Hematopoietic multipotent progenitor cell (in vitro differentiated cells): Measurements from ENCODE around the gene MFSD2B. TPM values are rescaled to one million over a fixed set of nuclear protein-coding genes. Genes with fewer than 3 reads are reported as not detected.
"Not testable (repeated sequence)": the region's sequence is repeated elsewhere in the genome, so short reads cannot be mapped to it uniquely, and the experiment has no call there.

Experiments used
- DNase-seq, 3 donors: peaks; one replicate each; pipeline ENCODE4 v3.0.0-alpha.2; 2011 to 2015; ENCODE audit warnings: low read depth in 2 of 3, low spot score in 2 of 3
- total RNA-seq: library from RNA; depleted of rRNA; stranded (reverse); fragments of >200 nt; gene quantifications from one replicate; pipeline ENCODE4 v1.2.3, GENCODE V29; 2012

Gene MFSD2B, protein sequence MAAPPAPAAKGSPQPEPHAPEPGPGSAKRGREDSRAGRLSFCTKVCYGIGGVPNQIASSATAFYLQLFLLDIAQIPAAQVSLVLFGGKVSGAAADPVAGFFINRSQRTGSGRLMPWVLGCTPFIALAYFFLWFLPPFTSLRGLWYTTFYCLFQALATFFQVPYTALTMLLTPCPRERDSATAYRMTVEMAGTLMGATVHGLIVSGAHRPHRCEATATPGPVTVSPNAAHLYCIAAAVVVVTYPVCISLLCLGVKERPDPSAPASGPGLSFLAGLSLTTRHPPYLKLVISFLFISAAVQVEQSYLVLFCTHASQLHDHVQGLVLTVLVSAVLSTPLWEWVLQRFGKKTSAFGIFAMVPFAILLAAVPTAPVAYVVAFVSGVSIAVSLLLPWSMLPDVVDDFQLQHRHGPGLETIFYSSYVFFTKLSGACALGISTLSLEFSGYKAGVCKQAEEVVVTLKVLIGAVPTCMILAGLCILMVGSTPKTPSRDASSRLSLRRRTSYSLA
- total RNA-seq: 4.8 TPM

DNA sequence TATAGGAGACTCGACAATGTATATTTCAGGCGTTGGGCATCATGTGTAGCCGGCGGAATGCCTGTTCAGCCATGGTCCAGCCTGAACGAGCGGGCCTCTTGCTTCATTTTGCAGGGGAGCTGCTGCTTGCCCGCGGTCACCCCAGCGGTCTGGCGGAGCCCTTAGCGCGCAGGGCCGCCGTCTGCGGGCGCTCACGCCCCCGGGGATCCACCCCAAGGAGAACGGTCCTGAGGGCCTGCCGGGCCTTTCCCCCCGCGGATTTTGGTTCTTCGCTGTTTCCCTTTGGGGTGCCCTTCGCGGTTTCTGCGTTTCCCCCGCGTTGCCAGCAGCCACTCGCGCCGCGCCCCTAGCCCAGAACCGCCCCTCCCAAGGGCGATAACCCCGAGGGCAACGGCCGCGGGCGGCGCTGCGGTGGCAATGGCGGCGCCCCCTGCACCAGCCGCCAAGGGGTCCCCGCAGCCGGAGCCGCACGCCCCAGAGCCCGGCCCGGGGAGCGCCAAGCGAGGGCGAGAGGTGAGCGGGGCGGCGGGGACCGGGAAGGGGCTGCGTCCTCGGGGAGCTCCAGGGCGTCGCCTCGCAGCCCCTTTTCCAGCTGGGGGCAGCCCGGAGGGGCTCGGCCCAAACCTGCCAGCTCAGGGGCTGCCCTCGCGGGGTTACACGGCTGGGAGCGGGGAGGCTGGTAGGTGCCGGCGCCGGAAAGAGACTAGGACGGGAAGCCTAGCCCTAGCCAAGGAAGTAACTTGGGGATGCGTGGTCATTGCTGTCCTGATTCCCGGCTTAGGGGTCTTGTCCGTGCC lies at the start of gene MFSD2B:
Gene MFSD2B (plus strand): TSS at position 406 of the 797 bp plus-strand sequence. CDS start 12 bp downstream, at position 418.
- peak in 2 of 3 donors; percentile 29 to 42 for DNase-seq

DNA sequence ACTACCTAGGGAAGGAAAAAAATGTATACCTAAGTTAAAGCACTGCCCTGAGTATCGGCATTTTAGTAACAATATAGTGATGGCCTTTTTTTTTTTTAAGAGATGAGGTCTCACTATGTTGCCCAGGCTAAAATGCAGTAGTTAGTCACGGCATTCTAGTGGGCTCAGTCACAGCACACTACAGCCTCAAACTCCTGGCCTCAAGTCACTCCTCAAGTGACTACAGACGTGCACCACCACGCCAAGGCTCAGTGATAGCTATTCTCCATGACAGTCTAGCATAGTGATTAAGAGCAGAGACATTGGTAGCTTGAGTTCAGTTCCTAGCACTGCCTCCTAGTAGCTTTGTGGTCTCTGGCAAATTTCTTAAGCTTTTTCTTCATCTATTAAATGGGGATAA lies 42.0 kb upstream of the MFSD2B start:
- no peak for DNase-seq

DNA sequence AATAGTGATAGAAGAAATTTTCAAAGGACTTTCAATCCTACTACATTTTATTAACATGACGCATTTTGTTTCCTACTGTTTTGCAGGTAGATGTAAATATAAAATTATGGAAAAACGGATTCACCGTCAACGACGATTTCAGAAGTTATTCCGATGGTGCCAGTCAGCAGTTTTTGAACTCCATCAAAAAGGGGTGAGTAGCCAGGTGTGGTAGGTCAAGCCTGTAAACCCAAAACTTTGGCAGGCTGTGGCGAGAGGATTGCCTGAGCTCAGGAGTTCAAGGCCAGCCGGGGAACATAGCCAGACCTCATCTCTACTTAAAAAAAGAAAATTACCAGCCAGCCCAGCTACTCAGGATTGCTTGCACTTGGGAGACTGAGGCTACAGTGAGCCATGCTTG lies 33.0 kb upstream of the MFSD2B start:
- no peak for DNase-seq

DNA sequence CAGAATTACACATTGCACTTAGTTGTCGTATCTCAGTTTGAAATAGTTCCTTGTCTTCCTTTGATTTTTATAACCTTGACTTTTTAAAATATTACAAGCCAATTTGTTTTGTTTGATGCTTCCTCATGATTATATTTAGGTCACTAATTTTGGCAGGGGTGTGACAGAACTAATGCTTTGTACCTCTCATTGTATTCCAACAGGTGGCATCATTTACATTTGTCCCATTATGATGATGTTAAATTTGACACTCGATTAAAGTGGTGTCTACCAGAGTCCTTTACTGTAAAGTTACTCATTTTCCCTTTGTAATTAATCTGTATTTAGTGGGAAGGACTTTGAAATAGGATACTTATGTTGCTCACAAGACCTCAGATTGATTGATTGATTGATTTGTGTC lies 21.5 kb upstream of the MFSD2B start:
- DNase-seq: peak in 2 of 3 donors; percentile 34 to 70

DNA sequence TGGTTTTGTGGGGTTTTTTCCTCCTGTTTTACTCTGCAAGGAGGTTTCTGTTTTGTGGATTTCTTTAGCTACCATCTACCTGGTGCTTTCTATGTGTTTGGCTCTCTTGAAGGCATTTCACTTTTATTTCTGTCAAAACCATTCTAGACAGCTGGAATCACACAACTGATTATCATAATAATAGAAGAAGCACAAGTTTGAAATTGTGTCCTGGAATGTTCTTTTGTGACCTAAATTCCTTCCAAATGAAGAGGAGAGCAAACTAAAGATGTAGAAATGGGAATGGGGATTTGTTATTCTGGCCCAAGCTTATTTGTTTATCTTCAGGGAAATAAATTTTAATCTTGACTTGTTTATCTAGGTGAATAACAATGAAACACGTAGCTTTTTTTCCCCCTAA lies 17.0 kb upstream of the MFSD2B start:
- DNase-seq: no peak

DNA sequence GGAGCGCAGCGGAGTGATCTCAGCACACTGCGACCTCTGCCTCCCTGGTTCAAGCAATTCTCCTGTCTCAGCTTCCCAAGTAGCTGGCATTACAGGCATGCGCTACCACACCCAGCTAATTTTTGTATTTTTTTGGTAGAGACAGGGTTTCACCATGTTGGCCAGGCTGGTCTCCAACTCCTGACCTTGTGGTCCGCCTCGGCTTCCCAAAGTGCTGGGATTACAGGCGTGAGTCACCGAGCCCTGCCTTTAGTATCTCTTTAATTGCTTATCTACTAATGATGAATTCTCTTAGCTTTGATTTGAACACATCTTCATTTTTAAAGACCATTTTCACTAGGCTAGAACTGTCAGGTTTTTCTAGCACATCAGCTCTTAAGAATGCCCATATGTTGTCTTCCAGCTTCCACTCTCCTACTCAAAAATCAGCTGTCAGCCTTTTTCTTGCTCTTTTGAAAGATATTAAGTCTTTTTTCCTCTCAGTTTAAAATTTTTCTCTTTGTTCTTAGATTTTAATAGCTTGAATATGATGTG lies 16.1 kb upstream of the MFSD2B start:
- no peak for DNase-seq

DNA sequence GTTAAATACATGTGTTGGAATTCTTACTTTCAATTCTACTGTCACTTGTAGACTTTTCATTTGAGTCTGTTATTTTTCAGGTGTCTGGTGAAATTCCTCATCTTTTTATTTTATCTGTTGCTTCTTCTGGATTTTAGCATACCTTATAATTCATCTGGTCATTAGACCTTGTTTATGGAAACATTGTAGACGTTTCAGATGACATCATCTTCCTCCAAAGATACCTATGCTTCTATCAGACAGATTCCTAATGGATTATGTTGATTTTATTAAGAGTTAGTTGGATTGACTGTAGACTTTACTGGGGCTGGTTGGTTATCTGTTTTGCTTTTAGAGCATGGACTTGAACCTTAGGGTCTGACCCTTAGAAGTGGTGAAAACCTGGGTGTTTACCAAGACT lies 15.3 kb upstream of the MFSD2B start:
- DNase-seq: no peak

DNA sequence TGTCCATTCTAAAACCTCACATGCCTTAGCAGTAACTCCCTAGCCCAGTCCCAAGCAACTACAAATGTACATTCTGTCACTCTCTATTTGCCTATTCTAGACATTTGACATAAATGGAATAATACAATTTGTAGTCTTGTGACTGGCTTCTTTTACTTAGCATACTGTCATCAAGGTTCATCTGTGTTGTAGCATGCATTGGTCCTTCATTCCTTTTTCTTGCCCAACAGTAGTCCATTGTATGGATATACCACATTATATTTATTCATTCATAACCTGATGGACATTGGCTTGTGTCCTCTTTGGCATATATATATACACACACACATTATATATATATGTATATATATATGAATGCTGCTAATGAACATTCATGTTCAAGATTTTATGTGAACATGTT lies 2.2 kb upstream of the MFSD2B start:
- DNase-seq: no peak

DNA sequence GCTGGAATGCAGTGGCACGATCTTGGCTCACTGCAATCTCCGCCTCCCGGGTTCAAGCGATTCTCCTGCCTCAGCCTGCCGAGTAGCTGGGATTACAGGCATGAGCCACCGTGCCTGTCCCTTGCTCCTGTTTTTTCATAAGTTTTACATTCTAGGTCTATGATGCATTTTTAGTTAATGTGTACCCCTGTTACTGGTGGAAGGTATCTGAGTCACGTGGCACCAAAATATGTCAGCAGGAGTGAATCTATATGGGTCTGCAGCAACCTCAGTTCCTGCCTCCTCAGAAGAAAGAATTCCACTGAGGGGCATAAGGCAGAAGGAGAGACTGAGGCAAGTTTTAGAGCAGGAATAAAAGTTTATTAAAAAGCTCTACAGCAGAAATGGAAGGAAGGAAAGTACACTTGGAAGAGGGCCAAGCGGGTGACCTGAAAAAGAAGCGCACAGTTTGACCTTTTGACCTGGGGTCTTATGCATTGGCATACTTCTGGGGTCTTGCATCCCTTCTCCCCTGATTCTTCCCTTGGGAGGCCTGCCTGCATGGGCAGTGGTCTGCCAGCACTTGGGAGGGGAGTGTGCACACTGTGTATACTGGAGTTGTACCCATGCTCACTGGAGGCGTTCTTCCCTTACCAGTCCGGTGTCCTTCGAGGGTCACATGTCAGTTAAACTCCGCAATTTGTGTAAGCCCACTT lies 1.1 kb upstream of the MFSD2B start:
- no peak for DNase-seq

DNA sequence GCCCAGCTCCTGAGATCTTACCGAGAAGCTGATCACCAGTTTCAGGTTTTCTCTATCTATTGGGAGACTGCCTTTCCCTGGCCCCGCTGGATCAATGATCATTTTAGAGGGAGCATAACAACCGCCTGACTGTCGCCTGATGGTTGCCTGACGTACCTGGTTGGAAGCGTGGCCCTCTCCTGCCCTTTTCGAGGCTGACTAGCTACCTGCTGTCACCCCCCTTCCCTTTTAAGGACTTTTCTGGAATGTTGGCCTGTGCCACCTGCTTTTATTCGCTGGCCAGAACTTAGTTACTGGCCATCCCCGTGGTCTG lies 562 bp upstream of the MFSD2B start:
- DNase-seq: no peak

DNA sequence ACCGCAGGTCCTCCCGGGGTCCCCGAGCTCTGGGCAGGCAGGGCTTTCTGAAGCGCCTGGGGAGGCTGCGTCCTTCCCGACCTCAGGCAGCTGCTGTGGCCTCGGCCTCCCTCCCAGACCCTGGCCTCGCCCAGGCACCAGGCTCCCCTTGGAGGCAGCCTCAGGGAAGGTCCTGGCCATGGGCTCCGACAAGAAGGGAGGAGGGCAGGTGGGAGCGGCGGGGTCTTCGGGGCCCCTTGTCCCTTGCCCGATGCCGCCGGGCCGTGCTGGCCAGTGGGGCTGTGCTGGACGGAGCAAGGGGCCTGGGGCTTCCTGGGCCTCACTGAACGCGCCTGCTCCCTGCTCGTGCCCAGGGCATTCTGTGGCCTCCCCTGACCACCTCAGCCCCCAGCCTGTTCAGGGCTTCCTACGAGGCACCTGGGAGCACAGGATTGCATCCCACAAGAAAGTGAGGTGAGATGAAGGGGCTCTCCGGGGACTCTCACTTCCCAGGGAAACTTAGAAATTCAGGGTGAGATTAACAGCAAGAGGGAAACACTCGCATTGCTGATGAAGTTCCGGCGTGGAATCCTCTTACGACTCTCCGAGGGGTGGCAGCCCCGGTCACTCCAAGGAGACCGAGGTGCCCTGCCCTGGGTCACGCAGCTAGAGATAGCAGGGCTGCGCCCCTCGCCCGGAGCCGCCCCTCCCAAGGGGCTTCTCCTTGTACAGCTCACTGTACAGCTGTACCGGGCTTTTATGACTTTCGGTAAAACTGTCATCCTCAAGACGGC lies 778 bp downstream of the MFSD2B start:
- DNase-seq: no peak

DNA sequence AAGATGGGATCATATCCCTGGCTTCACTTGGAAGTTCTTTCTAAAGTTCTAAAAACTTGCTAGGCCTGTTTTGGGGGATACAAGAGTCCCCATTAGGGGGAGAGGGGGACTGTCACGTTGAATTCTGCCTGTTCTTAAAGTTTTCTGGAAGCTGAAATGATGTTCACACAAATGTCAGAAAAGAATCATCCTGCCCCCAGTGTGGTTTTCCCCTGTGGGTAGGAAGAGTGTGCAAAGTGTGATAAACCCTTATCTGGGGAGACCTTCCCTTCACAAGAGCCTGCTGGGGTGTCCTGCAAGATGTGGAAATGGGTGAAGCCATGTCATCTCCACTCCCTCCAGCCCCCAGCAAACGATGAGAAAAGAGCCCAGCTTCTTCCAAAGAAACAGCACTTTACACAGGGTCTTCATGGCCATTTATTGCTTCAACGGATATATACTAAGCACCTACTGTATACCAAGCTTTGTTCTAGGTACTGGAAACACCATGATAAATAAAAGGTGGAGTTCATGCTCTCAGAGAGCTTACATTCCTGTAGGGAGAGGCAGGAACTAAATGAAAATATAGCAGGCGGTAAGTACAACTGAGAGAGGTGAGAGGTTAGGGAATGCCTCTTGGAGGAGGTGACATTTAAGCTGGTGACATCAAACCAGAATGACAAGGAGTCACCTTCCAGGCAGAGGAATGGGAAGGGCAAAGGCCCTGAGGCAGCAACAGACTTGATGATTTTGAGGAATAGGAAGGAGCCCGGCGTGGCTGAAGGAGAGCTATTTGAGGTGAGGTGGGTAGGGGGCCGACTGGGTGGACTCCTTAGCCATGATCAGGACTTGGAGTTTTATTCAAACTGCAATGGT lies 1.6 kb downstream of the MFSD2B start:
- DNase-seq: peak in 2 of 3 donors; percentile 91 to 97

DNA sequence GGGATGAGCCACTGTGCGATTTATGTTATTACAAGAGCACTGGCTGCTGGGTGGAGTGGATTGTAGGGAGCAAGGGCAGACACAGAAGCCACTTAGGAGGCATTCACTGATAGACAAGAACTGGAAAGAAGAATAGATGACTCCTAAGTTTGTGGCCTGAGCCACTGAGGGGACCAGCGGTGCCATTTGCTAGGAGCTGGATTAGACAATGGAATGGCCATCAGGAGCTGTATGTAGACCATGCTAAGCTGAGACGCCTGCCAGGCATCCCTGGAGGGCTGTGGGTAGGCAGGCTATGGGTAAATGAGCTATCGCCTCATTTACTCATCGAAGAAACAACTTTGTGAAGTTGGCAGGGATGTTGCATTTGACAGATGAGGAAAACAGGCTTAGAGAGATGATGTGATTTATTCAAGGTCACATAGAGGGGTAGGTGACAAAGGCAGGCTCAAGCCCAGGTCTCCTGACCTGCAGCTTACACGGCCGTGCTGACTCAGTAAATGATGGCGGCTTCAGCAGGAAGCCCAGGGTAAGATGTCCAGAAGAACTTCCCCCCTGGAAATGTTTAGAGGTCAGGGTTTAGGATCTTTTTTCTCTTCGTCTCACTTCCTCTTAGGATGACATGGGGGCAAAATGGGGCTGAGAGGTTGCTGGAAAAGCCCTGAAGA lies 2.8 kb downstream of the MFSD2B start:
- no peak for DNase-seq

DNA sequence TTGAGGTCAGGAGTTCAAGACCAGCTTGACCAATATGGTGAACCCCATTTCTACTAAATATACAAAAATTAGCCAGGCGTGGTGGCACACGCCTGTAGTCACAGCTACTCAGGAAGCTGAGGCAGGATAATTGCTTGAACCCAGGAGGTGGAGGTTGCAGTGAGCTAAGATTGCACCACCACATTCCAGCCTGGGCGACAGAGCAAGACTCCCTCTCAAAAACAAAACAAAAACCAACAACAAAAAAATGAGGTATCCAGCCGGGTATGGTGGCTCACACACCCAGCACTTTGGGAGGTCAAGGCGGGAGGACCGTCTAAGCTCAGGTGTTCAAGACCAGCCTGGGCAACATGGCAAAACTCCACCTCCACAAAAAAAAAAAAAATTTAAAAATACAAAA lies 5.0 kb downstream of the MFSD2B start:
- DNase-seq: not testable (repeated sequence)

DNA sequence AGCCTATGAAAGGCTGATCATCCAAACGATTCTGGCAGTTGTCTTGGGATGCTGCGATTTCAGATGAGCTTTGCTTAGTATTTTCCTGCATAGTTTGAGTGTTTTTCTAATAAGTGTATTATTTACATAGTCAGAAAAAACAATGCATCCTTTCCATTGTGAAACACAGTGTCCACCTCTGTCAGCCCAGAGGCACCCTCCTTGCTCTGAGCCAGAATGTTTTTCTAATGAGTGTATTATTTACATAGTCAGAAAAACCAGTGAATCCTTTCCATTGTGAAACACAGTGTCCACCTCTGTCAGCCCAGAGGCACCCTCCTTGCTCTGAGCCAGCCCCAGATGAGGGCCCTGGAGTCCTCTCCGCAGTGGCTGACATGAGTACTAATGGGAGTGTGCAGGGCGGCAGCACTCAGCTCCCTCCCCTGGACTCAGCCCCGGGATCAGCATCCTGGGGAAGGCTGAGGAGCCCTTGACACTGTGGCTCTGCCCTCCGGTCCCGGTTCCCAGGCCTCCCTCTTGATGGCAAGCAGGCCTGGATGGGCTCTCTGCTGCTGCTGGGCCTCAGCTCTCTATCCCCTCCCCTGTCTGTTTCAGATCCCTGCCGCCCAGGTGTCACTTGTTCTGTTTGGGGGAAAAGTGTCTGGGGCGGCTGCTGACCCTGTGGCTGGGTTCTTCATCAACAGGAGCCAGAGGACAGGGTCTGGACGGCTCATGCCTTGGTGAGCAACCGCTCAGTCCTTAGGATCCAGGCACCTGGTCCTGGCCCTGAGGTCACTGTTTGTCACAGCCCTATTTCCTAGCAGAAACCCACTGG lies 5.9 kb downstream of the MFSD2B start:
- no peak for DNase-seq

DNA sequence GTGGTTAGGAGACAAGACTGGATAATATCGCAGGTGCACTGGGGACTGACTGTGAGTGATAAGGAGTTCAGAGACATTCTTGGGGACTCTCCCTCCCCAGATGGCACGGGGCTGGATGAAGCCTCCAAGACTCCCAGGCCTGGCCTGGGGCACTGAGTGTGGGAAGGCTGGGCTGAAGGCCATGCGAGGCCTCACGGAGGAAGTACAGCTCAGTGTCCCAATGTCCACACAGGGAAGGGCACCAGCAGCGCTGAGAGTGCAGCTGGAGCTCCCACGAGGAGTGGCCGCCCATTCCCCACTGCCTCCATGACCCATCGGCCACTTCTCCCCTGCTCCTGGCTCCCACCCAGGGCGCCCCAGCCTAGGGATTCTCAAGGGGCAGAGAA lies 6.5 kb downstream of the MFSD2B start:
- DNase-seq: no peak

DNA sequence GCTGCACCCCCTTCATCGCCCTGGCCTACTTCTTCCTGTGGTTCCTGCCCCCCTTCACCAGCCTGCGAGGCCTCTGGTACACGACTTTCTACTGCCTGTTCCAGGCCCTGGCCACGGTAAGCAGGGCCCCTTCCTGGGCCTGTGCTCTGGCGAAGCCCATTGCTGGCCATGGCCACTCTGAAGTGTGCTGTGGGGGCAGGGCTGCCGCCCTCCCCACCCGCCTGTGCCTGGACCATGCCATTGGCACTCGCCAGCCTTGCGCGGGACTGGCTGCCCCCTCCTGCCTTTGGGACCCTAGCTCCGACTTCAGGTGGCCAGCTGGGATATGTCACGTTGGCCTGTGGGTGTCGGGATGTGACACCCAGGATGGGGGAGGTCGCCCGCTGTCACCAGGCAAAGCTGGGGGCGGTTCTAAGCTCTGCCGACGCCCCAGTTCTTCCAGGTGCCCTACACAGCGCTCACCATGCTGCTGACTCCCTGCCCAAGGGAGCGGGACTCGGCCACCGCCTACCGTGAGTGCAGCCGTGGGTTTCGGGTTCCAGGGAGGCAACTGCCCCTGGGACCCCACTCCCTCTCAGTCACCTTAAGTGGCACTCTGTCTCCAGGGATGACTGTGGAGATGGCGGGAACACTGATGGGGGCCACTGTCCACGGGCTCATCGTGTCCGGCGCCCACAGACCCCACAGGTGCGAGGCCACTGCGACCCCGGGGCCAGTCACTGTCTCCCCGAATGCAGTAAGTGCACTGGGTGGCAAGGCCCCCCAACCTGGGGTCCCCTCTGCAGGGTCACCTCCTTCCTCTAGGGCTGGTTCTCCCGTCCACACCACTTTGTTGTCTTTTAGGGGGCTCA lies 7.2 kb downstream of the MFSD2B start:
- peak in 1 of 3 donors; percentile 17 for DNase-seq
